ENCODE data around the gene LRPPRC.

Gene LRPPRC

GRCh38 chr2:43852196-43852730 is 143.5 kb downstream of the LRPPRC start:
- no peak for DNase-seq

- DNase-seq: no peak
Measured at GRCh38 chr2:43851011-43851980, 144.5 kb downstream of the LRPPRC start.

- DNase-seq: no peak
Measured at GRCh38 chr2:43848214-43848613, 147.6 kb downstream of the LRPPRC start.

GRCh38 chr2:43846140-43846793 is 149.5 kb downstream of the LRPPRC start:
- no peak for DNase-seq

GRCh38 chr2:43845181-43845580 is 150.6 kb downstream of the LRPPRC start:
- no peak for DNase-seq

- DNase-seq: no peak
Measured at GRCh38 chr2:43842866-43843226, 152.9 kb downstream of the LRPPRC start.

- DNase-seq: no peak
Measured at GRCh38 chr2:43841949-43842865, 153.6 kb downstream of the LRPPRC start.

- no peak for DNase-seq
Measured at GRCh38 chr2:43840965-43841364, 154.8 kb downstream of the LRPPRC start.

GRCh38 chr2:43839776-43840564 is 155.8 kb downstream of the LRPPRC start:
- DNase-seq: no peak

- no peak for DNase-seq
Measured at GRCh38 chr2:43838560-43839267, 157.1 kb downstream of the LRPPRC start, which contains the start of the genes ABCG5 and ABCG8. Gene ABCG5, minus strand, starts transcription at chr2:43838839. Its CDS starts 160 bp downstream, at chr2:43838679. Gene ABCG8, plus strand, starts transcription at chr2:43838971. Its CDS starts 83 bp downstream, at chr2:43839054.

- DNase-seq: no peak
Measured at GRCh38 chr2:43837831-43838559, 157.8 kb downstream of the LRPPRC start.

- no peak for DNase-seq
Measured at GRCh38 chr2:43837033-43837432, 158.8 kb downstream of the LRPPRC start.

All from NCI-H1694 treated with DMSO at 0.1 percent for 48 hours (cell line).